Endothelial cell of hepatic sinusoid (primary cell): Measurements from ENCODE around the gene PIK3R5.

Experiments
- in situ Hi-C: cut with HindIII; loops from 2 replicates; pipeline ENCODE4 v1.10.0; 2017; ENCODE audit warnings: low sequenced_read_pairs

Gene PIK3R5

DNA sequence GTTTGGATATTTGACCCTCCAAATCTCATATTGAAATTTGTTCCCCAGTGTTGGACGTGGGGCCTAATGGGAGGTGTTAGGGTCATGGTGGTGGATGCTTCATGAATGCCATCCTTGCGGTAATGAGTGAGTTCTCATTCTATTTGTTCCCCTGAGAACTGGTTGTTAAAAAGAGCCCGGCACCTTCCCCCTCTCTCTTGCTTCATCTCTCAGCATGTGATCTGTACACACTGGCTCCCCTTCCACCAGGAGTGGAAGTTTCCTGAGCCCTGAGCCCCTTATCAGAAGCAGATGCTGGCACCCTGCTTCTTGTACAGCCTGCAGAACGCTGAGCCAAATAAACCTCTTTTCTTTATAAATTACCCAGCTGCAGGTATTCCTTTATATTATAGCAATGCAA lies 123.7 kb downstream of the PIK3R5 start:
- in situ Hi-C loops, result no loop called here

DNA sequence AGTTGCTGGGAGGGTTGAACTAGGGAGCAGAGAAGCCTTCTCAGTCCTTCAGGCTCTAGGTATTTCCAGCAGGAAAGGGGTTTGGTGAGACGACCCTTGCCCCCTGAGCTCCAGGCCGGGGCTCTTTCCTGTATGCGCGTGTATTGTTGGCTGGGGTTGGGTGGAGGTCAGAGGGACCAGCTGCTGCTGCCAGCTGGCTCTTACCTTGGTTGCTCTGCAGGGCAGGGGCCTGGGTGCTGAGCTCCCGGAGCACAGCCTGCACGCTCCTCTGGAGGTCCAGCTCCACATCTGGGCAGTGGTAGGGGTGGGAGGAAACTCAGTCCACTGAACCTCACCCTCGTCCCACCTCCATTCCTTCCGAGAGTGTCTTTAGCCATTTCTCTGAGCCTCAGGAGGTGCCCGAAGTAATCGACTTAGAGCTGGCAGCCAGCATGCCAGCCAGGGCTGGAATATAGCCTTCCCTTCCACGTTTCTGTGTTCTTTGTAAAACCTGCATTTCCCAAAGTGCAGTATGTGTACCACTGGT lies 126.0 kb downstream of the PIK3R5 start:
- in situ Hi-C loops, result no loop called here

DNA sequence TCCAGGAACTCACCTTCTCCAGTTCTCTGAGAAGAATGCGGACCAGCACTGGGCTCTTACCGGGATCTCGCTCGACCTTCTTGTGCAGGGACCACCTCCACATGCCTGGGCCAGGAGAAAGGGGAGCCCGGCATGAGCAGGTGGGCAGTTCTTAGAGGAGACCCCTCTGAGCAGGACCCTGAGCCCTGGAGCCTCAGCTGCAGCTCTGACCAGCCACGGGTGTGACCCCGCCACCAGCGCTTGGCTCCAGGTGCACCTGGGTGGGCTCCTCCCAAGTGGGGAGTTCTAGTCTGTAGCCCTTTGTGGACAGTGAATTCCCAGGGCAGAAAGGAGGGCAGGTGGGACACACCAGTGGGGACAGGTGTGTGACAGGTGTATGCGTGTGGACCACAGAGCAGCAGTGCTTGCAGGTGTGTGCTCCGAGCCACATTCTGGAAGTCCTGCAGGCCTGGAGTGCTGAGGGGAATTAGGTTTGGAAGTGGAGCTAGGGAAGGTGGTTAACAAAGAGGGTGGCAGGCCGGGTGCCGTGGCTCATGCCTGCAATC lies 126.9 kb downstream of the PIK3R5 start:
- in situ Hi-C loops, result no loop called here

DNA sequence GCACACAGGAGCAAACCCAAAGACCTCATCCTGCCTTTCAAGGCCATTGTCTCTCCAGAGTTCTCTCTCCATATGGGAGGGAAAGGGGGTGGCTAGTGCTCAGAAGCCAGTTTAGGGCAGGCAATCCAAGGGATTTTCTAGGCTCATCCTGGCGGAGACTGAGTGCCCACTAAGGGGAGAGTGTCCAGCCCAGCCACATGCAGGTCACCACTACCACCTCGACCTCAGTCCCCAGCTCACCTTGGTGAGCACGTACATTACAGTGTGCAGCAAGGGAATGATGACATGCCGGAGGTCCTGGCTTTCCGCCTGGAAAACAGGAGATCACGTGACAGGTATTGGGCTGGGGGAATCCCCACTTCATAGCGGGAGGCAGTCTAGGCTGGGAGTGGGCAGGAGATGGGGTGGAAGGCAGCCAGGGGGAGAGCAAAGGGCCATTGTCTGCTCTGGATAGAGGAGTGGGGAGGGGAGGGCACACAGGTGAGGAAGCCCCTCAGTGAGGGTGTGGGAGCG lies 127.9 kb downstream of the PIK3R5 start:
- in situ Hi-C loops, result no loop called here

DNA sequence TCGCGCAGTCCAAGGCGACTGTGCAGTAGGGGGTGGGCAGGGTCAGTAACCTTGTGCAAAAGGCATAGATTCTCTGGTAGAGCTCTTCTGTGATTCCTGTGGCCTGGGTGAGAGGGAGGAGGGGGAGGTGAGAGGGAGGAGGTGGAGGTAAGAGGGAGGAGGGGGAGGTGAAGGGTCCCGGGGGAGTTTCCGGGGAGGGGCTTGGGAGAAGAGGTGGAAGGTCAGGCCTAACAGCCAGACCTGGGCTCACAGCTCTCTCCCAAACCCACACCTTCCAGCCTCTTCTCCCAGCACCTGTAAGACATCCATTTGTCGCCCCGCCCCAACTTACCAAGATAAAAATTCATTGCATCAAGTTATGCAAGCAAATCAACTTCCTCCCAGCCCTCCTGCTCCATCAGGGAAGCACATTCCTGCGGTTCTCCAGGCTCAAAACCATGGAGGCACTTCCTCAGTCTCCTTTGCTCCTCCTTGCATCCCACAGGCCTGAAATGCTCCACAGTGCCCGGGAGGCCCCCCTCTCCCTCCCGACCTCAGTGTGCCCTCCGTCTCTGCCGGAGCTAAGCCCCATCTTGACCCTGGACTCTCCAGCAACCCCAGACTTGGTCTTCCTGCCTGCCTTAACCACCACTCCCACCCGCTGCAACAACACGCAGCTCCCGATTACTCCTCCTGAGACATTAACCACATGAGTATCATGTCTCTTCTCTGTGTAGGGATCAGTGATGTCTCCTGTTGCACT lies 128.5 kb downstream of the PIK3R5 start:
- in situ Hi-C loops, result no loop called here

DNA sequence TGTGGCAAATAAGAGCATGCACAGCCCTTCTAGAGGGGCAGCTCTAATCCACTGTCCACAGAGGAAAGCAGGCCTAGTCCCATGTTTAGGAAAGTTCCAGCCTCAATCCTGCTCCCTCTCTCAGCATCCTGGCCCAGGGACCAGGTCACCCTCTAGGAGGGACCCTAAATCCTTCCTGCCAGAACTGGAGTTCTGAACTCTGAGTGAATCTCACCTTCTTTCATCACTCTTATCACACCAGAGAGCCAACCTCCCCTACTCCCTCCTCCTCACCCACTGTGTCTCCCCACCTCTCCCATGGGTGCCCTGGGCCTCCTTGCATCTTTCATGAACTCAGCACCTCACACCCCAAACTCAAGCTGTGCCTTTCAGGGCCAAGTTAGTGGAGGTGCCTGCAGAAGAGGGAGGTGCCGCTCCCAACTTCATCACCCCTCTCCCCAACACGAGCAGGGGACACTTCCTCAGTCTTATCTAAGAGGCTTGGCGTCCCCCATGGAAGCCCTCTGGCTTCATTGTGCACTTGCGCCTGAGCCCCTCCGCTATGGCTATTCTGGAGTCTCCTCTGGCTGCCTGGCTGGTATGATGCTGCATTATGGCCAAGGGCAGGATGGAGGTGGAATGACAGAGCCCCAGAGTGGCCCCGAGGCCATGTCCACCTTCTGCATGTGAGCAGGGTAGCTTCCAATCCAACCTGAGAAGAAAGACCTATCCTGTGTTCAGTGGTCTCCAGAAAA lies 129.7 kb downstream of the PIK3R5 start:
- in situ Hi-C loops, result no loop called here

DNA sequence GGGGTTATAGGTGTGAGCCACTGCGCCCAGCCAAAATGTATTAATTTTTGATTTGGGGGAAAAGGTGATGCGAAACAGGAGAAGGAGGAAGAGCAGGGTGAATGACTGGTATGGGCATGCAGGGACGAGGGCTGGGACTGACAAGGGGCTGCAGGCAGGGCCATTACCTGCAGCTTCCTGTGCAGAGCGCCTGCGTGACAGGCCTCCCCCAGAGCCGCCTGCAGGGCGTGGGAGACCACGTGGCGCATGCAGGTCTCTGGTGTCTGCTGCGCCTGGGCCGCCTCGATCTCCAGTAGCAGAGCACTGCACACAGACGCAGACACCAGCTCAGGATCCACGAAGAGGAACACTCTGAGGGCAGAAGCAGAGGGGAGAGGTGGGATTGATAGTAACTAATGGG lies 130.4 kb downstream of the PIK3R5 start:
- in situ Hi-C loops, result no loop called here

DNA sequence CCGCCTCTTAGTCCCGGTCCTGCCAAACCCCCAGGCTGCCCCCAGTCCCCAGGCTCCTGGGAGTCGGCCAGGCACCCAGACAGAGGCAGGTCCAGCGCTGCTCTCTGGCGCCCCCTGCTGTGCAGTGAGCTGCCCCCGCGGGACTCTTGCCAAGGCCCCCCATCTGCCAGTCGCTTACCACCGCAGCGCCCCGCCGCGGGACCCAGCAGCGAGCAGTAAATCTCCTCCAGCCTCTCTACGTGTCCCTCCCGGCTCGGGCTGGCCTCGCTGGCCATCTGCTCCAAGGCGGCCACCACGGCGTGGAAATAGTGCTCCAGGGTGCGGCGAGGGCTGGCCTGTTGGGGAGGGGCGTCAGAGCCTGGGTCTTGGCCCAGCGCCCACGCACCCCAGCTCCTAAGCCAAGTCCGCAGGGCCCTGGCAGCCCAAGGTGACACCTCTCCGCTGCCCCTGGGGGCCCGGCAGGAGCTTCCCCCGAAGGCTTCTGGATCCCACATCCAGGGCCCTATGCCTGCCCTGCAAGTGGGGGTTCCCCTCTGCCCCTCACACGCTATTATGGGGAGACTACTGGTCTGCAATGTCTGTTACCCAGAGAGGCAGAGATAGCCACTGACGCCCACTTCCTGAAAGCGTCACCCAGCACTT lies 132.7 kb downstream of the PIK3R5 start:
- in situ Hi-C loops, result no loop called here

DNA sequence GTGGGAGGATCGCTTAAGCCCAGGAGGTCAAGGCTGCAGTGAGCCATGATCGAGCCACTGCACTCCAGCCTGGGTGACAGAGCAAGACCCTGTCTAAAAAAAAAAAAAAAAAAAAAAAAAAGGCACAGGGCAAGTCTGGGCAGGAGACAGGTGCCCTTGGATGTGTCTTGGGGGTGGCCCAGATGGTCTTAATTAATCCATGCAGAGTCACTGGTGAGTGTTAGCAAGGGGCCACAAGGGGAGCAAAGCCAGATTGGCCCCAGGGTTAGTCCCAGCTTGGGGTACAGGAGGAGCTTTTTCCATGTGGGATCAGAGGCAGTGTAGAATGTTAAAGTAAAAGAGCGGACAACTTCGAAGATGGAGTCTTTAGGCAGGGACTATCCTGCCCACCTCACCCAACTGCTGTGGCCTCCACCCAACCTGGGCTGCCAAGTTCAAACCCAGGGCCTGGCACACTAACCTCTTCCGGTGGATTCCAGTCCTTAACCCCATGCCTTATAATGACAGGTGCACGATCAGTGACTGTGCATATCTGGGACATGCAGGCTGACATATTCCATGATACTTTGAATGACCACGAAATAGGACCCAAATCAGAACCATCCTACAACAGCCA lies 134.2 kb downstream of the PIK3R5 start:
- in situ Hi-C loops, result no loop called here

DNA sequence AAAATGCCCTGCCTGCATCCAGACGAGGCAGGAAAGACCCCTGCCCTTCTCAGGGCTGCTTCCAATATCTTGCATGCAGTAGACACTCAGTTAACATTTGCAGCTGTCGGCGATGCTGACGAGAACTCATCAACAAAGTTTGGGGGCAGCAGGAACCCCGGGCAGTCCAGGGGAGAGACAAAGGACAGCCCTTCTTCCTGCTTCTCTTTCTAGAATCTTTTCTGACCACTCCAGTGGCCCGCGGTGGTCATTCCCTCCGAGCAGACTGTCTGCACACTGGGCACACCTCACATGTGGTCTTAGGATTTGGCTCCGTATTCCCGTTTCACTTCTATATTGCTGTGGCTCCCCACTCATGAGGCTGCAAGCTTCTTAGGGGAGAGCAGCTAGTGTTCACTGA lies 135.4 kb downstream of the PIK3R5 start:
- in situ Hi-C loops, result no loop called here

DNA sequence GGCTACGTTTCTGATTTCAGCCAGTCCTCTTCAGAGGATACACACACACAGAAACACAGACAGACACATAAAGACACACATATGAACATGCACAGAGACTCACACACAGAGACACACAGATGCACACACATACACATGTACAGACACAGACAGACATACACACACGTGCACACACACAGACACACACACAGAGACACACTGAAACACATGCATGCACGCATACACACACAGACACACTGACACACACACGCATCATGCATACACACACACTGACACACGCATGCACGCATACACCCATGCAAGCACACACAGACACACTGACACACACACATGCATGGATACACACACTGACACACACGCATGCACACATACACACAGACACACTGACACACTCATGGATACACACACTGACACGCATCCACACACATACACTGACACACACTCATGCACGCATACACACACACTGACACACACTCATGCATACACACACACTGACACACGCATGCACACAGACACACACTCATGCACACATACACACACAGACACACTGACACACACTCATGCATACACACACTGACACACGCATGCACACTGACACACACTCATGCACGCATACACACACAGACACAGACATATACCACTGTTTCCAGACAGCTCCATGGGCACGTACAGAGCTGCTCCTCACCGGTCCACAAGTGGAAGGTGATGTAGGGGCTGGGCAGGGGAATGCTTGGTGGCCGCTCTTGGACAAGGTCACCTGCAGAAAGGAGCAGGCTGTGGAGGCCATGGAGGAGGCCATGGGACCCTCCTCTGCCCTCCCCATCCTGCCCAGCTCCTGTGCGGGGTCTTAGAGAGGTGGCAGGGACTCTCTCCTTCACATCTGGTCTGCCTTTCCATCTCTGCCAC lies 136.2 kb downstream of the PIK3R5 start:
- in situ Hi-C loops, result no loop called here
